Thyroid gland (tissue), 4 donors: ENCODE data around the gene SLCO3A1. TPM values are rescaled to one million over a fixed set of nuclear protein-coding genes. Genes with fewer than 3 reads are reported as not detected.

ENCODE experiments used
- DNase-seq, 2 donors: peaks; one replicate each; pipeline ENCODE4 v3.0.0-alpha.2; 2019
- H3K27ac ChIP-seq, 3 donors: fragments of 200-600 bp; sonication (generic); 1 replicate in 2 of 3; 2 replicates in 1 of 3; pipeline ENCODE4 v1.5.1; 2016 to 2019; ENCODE audit warnings: mild to moderate bottlenecking in 1 of 3, moderate library complexity in 1 of 3
- H3K27me3 ChIP-seq: fragments of 200-600 bp; sonication (generic); one replicate; pipeline ENCODE4 v1.5.1; 2019
- H3K36me3 ChIP-seq, 2 donors: fragments of 200-600 bp; sonication (generic); one replicate each; pipeline ENCODE4 v1.5.1; 2016 to 2019
- H3K4me1 ChIP-seq, 2 donors: fragments of 200-600 bp; sonication (generic); one replicate each; pipeline ENCODE4 v1.5.1; 2017 to 2019
- H3K4me3 ChIP-seq, 3 donors: fragments of 200-600 bp; sonication (generic); replicated peaks in 1 of 3; 1 replicate in 2 of 3; 2 replicates in 1 of 3; pipeline ENCODE4 v1.5.1; 2016; ENCODE audit warnings: mild to moderate bottlenecking in 1 of 3
- H3K9me3 ChIP-seq: fragments of 200-600 bp; sonication (generic); one replicate; pipeline ENCODE4 v1.5.1; 2017
- CTCF ChIP-seq, 6 experiments: fragments of 200-600 bp in 3 of 6; fragments of 450-650 bp in 3 of 6; sonication (generic) in 3 of 6; IDR thresholded peaks; one replicate each; pipeline ENCODE4 v1.5.1; 2016 to 2019; ENCODE audit warnings: antibody characterized with exemption in 6 of 6, mild to moderate bottlenecking in 2 of 6, inconsistent platforms in 1 of 6, moderate library complexity in 1 of 6
- POLR2A ChIP-seq, 2 donors: fragments of 450-650 bp; IDR thresholded peaks; one replicate each; pipeline ENCODE4 v1.6.1; 2017; ENCODE audit warnings: antibody characterized with exemption in 2 of 2, mild to moderate bottlenecking in 2 of 2, moderate library complexity in 1 of 2
- WGBS, 2 donors: methylation state at CpG; one replicate each; pipeline ENCODE4 v1.1.5; 2017; 5-methylcytosine and 5-hydroxymethylcytosine counted together
- intact Hi-C: fragments of 100-400 bp; cut with DNase I; formaldehyde crosslinking; loops from one replicate; pipeline ENCODE4 v1.15.1; 2023
- total RNA-seq, 4 donors: library from RNA; depleted of rRNA; stranded (reverse); fragments of >200 nt; gene quantifications; one replicate each; pipeline ENCODE4 v1.2.3, GENCODE V29; 2016

Gene SLCO3A1
- total RNA-seq, 4 donors from 2014 or later: 23.3 to 31.4 (median 28.0) TPM

DNA sequence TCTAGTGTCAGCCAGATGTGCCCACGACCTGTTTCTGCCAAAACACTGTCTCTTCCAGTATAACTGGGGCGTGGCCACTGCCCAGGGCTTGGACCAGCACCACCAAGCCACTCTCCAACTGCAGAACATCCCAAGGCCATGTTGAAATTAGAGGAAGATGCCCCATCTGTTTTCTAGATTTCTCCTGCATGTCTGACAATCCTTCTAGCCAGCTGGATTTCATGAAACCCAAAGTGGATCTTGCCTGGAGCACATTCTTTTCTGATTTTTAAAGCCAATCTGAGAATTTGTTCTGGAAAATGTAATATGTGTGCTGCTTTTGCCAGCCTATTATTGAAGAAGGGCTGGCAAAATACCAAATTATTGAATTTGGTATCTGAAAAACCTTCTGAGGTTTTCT is 182.5 kb downstream of the SLCO3A1 start:
- Histone ChIP-seq H3K36me3 (no peaks in the 10 kb centered on the region), H3K4me3 (no peak overlapping the region), H3K4me1 (peaks cover 0 to 5% of the 10 kb centered on the region in 2 donors), H3K9me3 (no peaks in the 10 kb centered on the region), H3K27ac (no peak overlapping the region), H3K27me3 (no peaks in the 10 kb centered on the region)
- 70% methylated on average over 2 of the region's 2 CpGs for WGBS, 2 donors
- TF ChIP-seq CTCF (IDR thresholded peaks at IDR 0.05): no peak
- no peak for TF ChIP-seq POLR2A (IDR thresholded peaks at IDR 0.05)
- intact Hi-C loops: no loop called here
- no peak for DNase-seq

DNA sequence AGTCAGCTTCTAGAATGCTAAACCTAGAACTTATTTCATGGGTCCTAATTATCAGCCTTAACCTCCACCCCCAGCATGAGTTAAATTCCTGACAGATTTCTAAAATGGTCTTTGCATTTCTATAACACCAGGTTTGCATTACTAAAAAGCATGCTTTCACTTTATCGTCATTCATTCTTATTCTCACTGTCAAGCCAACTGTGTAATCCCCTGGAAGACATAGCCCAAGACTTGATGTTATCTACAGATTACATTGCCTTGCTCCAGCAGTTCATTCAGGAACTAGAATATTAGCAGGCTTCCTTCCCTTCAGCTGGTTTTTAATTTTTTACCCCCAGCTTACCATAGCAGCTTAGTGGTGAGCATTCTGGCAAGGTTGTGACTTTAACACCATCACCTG is 184.0 kb downstream of the SLCO3A1 start:
- H3K4me1 ChIP-seq: no peaks in the 10 kb centered on the region
- intact Hi-C loops: no loop called here
- H3K36me3 ChIP-seq: no peaks in the 10 kb centered on the region
- H3K9me3 ChIP-seq: no peaks in the 10 kb centered on the region
- no peak overlapping the region for H3K27ac ChIP-seq
- H3K4me3 ChIP-seq: no peak overlapping the region
- WGBS, 2 donors: 83 to 86% methylated on average over 1 of the region's 1 CpG
- TF ChIP-seq CTCF (IDR thresholded peaks at IDR 0.05) (no peak), POLR2A (IDR thresholded peaks at IDR 0.05) (no peak)
- no peak for DNase-seq
- H3K27me3 ChIP-seq: no peaks in the 10 kb centered on the region

DNA sequence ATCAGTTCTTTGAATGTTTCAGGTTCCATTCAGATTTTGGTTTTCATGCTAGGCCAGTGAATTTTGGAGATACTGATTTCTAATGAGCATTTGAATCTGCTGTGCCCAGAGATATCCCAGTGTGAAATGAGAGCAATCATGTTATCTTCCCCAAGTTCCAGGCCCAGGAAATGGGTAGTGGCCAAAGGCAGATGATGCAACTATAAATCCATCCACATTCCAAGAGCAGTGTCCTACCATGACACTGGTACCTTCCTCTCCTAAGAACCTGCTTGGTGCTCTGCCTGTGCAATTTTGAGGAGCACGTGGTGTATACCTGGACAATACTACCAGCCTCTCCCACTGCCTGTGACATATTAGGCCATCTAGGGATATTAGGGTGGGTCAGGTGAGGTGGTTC is 186.8 kb downstream of the SLCO3A1 start:
- no peak for DNase-seq
- 88 to 100% methylated on average over 1 of the region's 1 CpG for WGBS, 2 donors
- intact Hi-C loops: no loop called here

GRCh38 chr15:92041371-92041770 is 187.9 kb downstream of the SLCO3A1 start:
- Histone ChIP-seq H3K27me3 (no peaks in the 10 kb centered on the region), H3K4me1 (no peaks in the 10 kb centered on the region), H3K36me3 (no peaks in the 10 kb centered on the region), H3K4me3 (no peak overlapping the region), H3K9me3 (no peaks in the 10 kb centered on the region), H3K27ac (no peak overlapping the region)
- 93 to 95% methylated on average over 4 of the region's 4 CpGs for WGBS, 2 donors
- TF ChIP-seq CTCF (IDR thresholded peaks at IDR 0.05) (no peak), POLR2A (IDR thresholded peaks at IDR 0.05) (no peak)
- DNase-seq: no peak
- intact Hi-C loops: no loop called here

More for the DNA sequence above, 186.8 kb downstream of the SLCO3A1 start:
- Histone ChIP-seq H3K27me3 (no peaks in the 10 kb centered on the region), H3K4me3 (no peak overlapping the region), H3K9me3 (no peaks in the 10 kb centered on the region), H3K36me3 (no peaks in the 10 kb centered on the region), H3K4me1 (no peaks in the 10 kb centered on the region), H3K27ac (no peak overlapping the region)
- TF ChIP-seq CTCF (IDR thresholded peaks at IDR 0.05): no peak
- TF ChIP-seq POLR2A (IDR thresholded peaks at IDR 0.05): no peak

DNA sequence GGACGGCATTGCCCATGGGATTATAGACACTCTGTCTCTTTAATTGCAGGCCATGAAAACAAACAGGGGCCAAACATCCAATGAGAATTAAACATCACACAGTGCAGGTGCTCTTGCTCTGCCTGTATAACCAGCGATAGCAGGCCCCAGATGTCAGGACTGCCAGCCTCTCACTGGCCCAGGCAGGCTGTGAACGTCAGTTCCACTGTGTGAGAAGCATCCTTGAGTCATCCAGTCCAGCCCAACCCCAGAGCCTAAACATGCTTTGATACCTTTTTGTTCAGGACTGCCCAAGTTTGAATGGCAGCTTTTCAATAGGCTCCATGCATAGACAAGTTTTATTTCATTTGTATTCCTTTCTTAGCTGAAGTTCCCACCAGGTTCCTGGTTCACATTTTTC is 189.8 kb downstream of the SLCO3A1 start:
- intact Hi-C loops: no loop called here
- TF ChIP-seq CTCF (IDR thresholded peaks at IDR 0.05): no peak
- TF ChIP-seq POLR2A (IDR thresholded peaks at IDR 0.05): no peak
- 82 to 89% methylated on average over 3 of the region's 3 CpGs for WGBS, 2 donors

More for the DNA sequence above, 189.8 kb downstream of the SLCO3A1 start:
- no peaks in the 10 kb centered on the region for H3K27me3 ChIP-seq
- H3K4me1 ChIP-seq: no peaks in the 10 kb centered on the region
- H3K36me3 ChIP-seq: no peaks in the 10 kb centered on the region
- no peak overlapping the region for H3K4me3 ChIP-seq
- no peaks in the 10 kb centered on the region for H3K9me3 ChIP-seq
- H3K27ac ChIP-seq: no peak overlapping the region
- no peak for DNase-seq
